Subcutaneous abdominal adipose tissue (tissue), 5 donors: ENCODE results near the gene KLF2.
A peak's percentile ranks its signal among the peaks of the same experiment; 100 is the strongest.
"Not testable (repeated sequence)": the region's sequence is repeated elsewhere in the genome, so short reads cannot be mapped to it uniquely, and the experiment has no call there.

Experiments used
- H3K27ac ChIP-seq: one replicate; pipeline ENCODE4 v1.7.0; 2013; ENCODE audit warnings: low read depth, mild to moderate bottlenecking, inconsistent platforms, low read length, moderate library complexity
- H3K27me3 ChIP-seq, 5 donors: one replicate each; pipeline ENCODE4 v1.7.0; 2013; ENCODE audit warnings: low read length in 5 of 5, inconsistent platforms in 1 of 5; ENCODE audit not compliant: control insufficient read depth in 5 of 5, insufficient read depth in 4 of 5
- H3K36me3 ChIP-seq, 5 donors: one replicate each; pipeline ENCODE4 v1.7.0; 2013; ENCODE audit warnings: low read length in 5 of 5; ENCODE audit not compliant: control insufficient read depth in 5 of 5, insufficient read depth in 5 of 5
- H3K4me1 ChIP-seq, 5 donors: one replicate each; pipeline ENCODE4 v1.7.0; 2013; ENCODE audit warnings: low read length in 5 of 5, mild to moderate bottlenecking in 3 of 5, moderate library complexity in 1 of 5; ENCODE audit not compliant: control insufficient read depth in 5 of 5, insufficient read depth in 5 of 5
- H3K4me3 ChIP-seq, 5 donors: one replicate each; pipeline ENCODE4 v1.7.0; 2013; ENCODE audit warnings: low read length in 5 of 5, low read depth in 1 of 5
- H3K9ac ChIP-seq, 5 donors: one replicate each; pipeline ENCODE4 v1.7.0; 2013; ENCODE audit warnings: low read length in 5 of 5, mild to moderate bottlenecking in 4 of 5, moderate library complexity in 3 of 5
- H3K9me3 ChIP-seq, 5 donors: one replicate each; pipeline ENCODE4 v1.7.0; 2013; ENCODE audit warnings: low read length in 5 of 5; ENCODE audit not compliant: control insufficient read depth in 5 of 5
- donor health status: healthy.
- donor health status: healthy.
- donor health status: healthy.
- donor health status: healthy.
- donor health status: healthy.

KLF2 gene

DNA sequence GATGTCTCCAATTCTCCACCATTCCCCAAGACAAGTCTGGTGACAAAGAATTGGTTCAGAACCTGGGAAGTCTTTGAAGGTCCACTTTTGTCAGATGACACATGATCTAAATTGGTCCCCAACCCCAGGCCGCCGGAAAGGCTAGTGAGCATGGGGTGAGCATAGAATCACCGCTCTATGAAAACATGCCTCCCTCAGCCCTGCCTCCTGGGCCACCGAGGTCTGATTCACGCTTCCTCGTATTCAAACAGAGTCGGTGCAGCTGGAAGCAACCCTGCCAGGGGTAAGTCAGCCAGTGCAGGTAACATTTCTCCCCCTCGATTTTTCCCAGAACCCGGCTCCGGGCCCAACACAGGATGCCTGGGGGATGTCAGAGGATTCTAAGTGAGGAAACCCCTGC is 33.9 kb upstream of the KLF2 start:
- peak overlapping the region in 1 of 5 donors; percentile 2 for H3K9ac ChIP-seq
- H3K27me3 ChIP-seq = no peaks in the 10 kb centered on the region
- peaks cover 0 to 3% (median 0%) of the 10 kb centered on the region in 5 donors for H3K9me3 ChIP-seq
- no peaks in the 10 kb centered on the region for H3K36me3 ChIP-seq
- H3K4me3 ChIP-seq = no peak overlapping the region
- H3K4me1 ChIP-seq = peaks cover 4 to 46% (median 25%) of the 10 kb centered on the region in 5 donors
- no peak overlapping the region for H3K27ac ChIP-seq

DNA sequence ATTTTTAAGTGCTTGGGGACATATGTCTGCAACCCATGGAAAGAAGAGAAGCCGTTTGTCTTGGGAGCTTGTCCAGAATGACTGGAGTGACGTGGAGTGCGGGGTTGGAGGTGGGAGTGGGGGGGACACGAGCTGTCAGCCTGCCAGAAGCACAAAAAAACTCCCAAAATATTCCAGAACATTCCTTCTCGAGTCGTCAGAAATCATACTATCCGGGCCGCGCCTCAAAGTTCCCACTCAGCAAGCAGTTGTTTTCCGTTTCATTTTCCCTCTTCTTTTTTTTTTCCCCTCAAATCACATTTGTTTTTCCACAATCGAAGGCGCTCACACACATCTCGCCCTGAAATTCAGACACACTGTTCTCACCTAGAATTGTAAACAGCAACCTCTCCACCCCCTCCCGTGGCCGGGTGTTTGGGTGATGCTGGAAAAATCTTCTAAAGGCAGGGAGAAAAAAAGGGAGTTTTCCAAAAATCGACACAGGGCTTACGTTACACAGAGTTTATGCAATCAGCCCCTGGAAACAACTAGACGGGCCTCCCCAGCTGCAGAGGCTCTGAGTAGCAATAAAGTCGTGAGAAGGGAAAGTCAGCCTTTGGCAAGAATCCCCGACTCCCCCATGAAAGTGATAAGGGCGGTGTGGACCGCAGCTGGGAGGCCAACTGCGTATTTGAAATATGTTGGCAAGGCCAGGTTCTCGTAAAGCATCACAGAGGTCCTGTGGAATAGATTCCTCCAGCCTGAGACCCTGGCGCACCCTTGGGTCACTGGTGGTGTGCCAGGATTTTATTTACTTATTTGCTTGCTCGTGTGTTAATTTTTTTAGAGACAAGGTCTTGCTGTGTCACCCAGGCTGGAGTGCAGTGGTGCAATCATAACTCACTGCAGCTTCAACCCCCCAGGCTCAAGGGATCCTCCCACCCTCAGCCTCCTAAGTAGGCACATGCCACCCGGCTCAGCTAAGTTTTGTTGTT is 31.2 kb upstream of the KLF2 start:
- Histone ChIP-seq H3K4me1 (peaks cover 4 to 25% (median 13%) of the 10 kb centered on the region in 5 donors), H3K27me3 (no peaks in the 10 kb centered on the region), H3K9ac (peak overlapping the region in 3 of 5 donors; percentile 46 to 56 (median 48)), H3K9me3 (peaks cover 0 to 3% (median 0%) of the 10 kb centered on the region in 5 donors), H3K27ac (peak overlapping the region; percentile 84), H3K4me3 (peak overlapping the region in 4 of 5 donors; percentile 29 to 56 (median 35)), H3K36me3 (no peaks in the 10 kb centered on the region)

DNA sequence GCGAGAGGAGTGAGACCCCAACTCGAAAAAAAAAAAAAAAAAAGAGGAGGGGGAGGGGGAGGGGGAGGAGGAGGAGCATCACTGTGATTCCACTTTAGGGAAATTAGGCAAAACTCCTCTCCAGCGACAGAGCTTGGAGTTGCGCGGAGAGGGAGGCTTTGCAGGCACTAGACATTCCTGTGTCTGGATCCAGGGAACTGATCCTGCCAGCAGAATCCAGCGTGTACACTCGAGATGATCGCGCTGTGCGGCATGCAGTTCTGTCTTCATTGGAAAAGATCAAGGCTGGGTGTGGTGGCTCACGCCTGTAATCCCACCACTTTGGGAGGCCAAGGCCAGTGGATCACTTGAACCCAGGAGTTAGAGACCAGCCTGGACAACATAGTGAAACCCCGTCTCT is 29.6 kb upstream of the KLF2 start:
- Histone ChIP-seq H3K4me1 (peaks cover 4 to 22% (median 13%) of the 10 kb centered on the region in 5 donors), H3K4me3 (no peak overlapping the region), H3K9me3 (no peaks in the 10 kb centered on the region), H3K27ac (no peak overlapping the region), H3K27me3 (no peaks in the 10 kb centered on the region), H3K9ac (no peak overlapping the region), H3K36me3 (no peaks in the 10 kb centered on the region)

DNA sequence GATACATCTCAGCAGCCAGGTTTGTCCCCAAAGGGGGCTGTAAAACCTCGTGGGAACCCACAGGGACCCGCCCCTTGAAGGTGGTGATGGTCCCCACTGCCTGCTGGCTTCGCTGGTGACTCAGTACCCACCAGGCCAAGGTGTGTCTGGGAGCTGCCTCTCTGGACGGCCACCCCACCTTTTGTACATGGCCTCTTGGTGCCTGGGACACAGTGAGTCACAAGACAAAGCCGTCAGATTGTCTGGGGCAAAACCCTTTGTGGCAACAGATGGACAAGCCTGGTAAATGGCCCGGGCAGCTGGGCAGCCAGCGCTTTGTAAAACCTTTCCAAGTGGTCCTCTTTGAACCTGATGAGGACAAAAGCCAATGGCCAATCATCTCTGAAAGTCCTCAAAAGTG is 27.9 kb upstream of the KLF2 start:
- Histone ChIP-seq H3K9me3 (no peaks in the 10 kb centered on the region), H3K36me3 (no peaks in the 10 kb centered on the region), H3K9ac (no peak overlapping the region), H3K27me3 (no peaks in the 10 kb centered on the region), H3K27ac (no peak overlapping the region), H3K4me3 (no peak overlapping the region), H3K4me1 (peaks cover 4 to 14% (median 13%) of the 10 kb centered on the region in 5 donors)

DNA sequence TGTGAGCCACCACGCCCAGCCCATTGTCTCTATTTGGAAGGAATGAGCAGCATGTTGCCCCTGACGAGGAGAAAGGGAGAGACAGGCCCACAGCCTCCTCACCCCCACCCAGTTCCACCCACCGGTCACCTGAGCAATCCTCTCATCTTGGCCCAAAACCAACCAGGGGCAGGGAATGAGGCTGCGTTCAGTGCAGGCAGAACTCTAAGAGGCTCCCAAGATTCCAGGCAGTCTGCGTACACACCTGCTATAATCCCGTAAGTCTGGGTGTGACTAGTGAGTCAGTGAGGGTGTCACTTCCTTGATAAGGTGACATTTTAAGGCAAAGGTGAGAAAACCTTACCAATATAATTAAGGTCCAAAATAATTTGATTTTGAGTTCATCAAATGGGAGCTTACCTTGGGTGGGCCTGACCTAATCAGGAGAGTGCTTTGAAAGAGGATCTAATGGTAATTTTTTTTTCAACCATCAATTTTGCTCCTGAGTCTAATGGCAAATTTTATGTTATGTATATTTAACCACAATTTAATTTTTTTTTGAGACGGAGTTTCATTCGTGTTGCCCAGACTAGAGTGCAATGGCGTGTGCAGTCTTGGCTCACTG is 26.9 kb upstream of the KLF2 start:
- H3K36me3 ChIP-seq = no peaks in the 10 kb centered on the region
- no peak overlapping the region for H3K4me3 ChIP-seq
- peaks cover 0 to 4% (median 0%) of the 10 kb centered on the region in 5 donors for H3K27me3 ChIP-seq
- H3K9ac ChIP-seq = no peak overlapping the region
- H3K9me3 ChIP-seq = no peaks in the 10 kb centered on the region
- H3K27ac ChIP-seq = no peak overlapping the region
- H3K4me1 ChIP-seq = peaks cover 4 to 13% (median 13%) of the 10 kb centered on the region in 5 donors

DNA sequence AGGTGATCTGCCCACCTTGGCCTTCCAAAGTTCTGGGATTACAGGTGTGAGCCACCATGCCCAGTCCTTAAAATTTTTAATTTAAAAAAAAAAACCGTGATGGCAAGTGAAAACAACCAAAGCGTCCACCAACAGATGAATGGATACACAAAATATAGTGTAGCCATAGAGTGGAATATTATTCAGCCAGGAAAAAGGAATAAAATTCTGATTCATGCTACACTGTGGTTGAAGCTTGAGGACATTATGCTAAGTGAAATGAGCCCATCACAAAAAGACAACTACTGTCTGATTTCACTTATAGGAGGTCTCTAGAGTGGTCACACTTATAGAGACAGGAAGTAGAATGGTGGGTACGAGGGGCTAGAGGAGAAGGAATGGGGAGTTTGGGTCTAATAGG is 26.3 kb upstream of the KLF2 start:
- H3K27me3 ChIP-seq = peaks cover 0 to 4% (median 0%) of the 10 kb centered on the region in 5 donors
- no peak overlapping the region for H3K9ac ChIP-seq
- no peaks in the 10 kb centered on the region for H3K9me3 ChIP-seq
- no peak overlapping the region for H3K27ac ChIP-seq
- H3K4me1 ChIP-seq = peaks cover 3 to 10% (median 8%) of the 10 kb centered on the region in 5 donors
- H3K36me3 ChIP-seq = no peaks in the 10 kb centered on the region
- no peak overlapping the region for H3K4me3 ChIP-seq

DNA sequence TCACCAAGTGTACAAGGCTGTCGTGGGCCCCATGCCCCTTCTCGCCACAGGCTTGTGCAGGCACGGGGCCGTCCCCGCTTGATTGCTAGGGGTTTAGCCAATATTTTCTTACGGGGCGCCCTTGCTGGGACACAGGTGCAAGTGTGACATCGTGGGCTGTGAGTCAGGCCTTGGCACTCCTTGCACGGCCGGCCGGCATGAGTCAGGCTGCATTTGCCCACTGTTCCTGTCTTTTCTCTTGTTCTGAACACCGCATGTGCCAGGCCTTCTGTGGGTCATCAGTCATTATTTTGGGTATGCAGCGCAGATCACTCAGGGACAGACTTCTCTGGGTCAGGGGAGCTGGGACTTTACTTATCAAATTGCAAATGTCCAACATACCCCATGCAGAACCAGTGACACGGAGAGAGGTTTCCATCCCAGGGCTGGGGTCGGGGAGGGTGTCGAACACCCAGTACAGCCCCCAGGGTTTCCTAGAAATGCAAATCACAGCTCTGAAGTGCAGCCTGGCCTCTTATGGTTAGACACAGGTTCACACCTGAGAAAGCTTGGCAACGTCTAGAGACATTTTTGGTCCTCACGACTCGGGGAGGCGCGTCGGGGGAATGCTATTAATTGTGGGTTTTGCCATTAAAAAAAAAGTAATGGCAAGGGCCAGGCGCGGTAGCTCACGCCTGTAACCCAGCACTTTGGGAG is 22.5 kb upstream of the KLF2 start:
- Histone ChIP-seq H3K4me1 (peaks cover 0 to 9% (median 6%) of the 10 kb centered on the region in 5 donors), H3K4me3 (no peak overlapping the region), H3K36me3 (no peaks in the 10 kb centered on the region), H3K9ac (no peak overlapping the region), H3K27me3 (peaks cover 0 to 4% (median 0%) of the 10 kb centered on the region in 5 donors), H3K9me3 (no peaks in the 10 kb centered on the region), H3K27ac (no peak overlapping the region)

DNA sequence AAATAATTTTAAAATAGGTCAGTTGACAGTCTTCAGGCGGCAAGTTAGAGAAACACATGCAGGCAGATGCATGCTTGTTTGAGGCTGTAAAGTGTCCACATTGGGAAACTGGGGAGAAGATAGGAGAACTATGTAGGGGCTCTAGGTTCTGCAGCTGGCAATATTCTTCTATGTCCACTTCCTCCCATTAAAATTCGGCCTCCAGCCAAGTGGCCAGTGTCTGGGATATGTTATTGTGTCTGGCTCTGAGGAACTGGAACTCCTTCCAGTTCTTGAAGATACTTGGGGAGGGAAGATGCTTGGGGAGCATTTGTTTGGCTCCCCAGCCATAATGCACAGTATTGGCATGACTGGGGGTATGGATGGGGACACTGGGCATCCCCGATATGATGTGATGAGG is 20.9 kb upstream of the KLF2 start:
- H3K9me3 ChIP-seq = no peaks in the 10 kb centered on the region
- peaks cover 0 to 4% (median 0%) of the 10 kb centered on the region in 5 donors for H3K27me3 ChIP-seq
- H3K4me1 ChIP-seq = peaks cover 0 to 9% (median 6%) of the 10 kb centered on the region in 5 donors
- H3K27ac ChIP-seq = no peak overlapping the region
- H3K9ac ChIP-seq = no peak overlapping the region
- H3K4me3 ChIP-seq = no peak overlapping the region
- no peaks in the 10 kb centered on the region for H3K36me3 ChIP-seq

DNA sequence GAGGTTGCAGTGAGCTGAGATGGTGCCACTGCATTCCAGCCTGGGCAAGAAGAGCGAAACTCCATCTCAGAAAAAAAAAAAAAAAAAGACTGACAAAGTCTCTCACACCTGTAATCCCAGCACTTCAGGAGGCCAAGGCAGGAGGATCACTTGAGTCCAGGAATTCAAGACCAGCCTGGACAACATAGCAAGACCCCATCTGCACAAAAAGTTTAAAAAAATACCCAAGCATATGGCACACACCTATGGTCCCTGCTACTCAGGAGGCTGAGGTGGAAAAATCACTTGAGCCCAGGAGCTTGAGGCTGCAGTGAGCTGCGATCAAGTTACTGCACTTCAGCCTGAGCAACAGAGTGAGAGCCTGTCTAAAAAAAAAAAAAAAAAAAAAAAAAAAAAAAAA is 20.1 kb upstream of the KLF2 start:
- not testable (repeated sequence) for H3K27me3 ChIP-seq, H3K36me3 ChIP-seq, H3K27ac ChIP-seq, H3K4me3 ChIP-seq, H3K9me3 ChIP-seq, H3K4me1 ChIP-seq, H3K9ac ChIP-seq

DNA sequence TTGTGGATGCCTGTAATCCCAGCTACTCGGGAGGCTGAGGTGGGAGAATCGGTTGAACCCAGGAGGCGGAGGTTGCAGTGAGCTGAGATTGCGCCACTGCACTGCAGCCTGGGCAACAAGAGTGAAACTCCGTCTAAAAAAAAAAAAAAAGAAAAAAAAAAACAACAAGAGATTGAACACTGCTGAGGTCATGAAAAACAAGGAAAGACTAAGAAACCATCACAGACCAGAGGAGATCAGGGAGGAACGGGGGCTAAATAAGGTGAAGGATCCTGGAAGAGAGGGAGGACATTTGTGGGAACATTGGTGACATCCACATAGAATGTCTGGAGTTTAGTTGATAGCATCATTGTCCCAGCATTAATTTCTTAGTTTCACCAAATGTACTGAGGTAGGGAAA is 19.6 kb upstream of the KLF2 start:
- H3K9ac ChIP-seq, H3K4me1 ChIP-seq: not testable (repeated sequence)

More for the DNA sequence above, 19.6 kb upstream of the KLF2 start:
- H3K27ac ChIP-seq, H3K9me3 ChIP-seq, H3K4me3 ChIP-seq, H3K27me3 ChIP-seq, H3K36me3 ChIP-seq: not testable (repeated sequence)
